HG02981 (cell line): ENCODE results near the gene C3AR1.
"Not testable (repeated sequence)": the region's sequence is repeated elsewhere in the genome, so short reads cannot be mapped to it uniquely, and the experiment has no call there.

Source experiments
- ATAC-seq: cut with Tn5 transposase; IDR thresholded peaks from one replicate; pipeline ENCODE4 v1.9.1; 2021; ENCODE audit warnings: mild to moderate bottlenecking, moderate library complexity; ENCODE audit not compliant: unreplicated experiment

Gene C3AR1

DNA sequence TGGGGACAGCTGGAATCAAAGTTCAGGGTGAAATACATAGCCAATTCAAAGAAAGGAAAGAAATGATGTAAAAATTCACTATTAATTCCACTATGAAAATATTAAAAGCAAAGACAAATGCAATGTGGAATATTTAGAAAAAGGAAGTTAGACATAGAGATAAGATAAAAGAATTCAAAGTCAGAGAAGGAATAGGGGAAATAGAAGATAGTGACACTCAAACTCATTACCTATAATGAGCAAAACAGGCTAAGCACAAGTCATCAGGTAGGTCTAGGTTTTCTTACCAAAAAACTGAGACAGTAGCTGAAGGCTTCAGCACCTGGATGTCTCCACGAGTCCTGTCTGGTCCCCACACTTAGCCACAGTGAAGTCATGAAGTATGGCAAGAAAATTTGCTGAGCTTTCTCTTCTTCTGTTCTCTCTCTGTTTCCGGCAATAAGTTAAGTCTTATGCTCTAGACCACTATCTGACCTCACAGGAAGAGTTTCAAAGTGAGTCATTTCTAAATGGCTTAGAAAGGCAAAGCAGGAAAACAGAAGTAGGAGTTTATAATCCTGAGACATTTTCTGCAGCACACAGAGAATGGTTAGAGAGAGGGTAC lies at the start of gene C3AR1:
Gene C3AR1, minus strand, starts transcription at position 369 of the 604 bp plus-strand sequence. CDS start 6,174 bp downstream, outside the sequence.
- peak; percentile 70 for ATAC-seq

DNA sequence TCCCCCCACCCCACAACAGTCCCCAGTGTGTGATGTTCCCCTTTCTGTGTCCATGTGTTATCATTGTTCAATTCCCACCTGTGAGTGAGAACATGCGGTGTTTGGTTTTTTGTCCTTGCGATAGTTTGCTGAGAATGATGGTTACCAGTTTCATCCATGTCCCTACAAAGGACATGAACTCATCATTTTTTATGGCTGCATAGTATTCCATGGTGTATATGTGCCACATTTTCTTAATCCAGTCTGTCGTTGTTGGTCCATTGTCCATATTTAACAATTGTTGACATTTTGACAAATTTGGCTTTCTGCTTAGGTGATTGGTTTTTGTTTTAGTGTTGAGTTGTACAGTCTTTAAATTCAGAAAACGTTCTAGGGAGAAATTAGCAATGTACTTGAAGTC lies 47.0 kb upstream of the C3AR1 start:
- not testable (repeated sequence) for ATAC-seq

DNA sequence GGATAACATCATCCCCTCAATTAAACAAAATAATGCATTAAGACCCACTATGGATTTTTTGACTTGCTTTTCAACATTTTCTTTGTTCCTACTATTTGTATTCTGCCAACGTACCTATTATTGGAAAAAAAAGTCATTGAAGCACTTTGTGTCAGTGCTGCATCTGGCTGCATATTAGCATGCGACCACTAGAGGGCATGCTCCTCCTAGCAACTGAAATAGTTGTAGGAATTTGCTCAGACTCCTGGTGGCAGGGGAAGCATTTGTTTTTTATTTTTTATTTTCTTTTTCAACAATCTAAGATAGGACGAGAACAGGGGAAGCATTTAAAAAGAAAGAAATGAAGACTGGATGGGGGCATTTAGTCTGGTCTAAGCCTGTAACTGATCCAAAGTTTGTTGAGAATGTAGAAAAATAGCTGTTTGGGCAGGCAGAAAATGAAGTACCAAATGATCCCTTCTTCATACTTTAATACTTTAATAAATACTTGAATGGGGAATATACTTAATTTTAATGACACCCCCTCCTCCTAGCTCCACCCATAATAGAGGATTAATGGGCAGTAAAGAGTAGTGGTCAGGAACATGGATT lies 42.7 kb upstream of the C3AR1 start:
- no peak for ATAC-seq

DNA sequence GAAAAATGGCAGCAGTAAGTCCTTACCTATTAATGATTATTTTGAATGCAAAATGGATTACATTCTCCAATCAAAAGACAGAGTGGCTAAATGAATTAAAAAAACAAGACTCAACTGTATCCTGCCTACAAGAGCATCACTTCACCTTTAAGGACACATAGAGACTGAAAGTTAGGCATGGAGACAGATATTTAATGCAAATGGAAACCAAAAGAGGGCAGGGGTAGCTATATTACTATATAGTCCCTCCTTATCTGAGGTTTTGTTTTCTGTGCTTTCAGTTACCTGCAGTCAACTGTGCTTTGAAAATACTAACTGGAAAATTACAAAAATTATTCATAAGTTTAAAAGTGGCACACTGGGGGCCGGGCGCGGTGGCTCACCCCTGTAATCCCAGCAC lies 33.1 kb upstream of the C3AR1 start:
- ATAC-seq: no peak

DNA sequence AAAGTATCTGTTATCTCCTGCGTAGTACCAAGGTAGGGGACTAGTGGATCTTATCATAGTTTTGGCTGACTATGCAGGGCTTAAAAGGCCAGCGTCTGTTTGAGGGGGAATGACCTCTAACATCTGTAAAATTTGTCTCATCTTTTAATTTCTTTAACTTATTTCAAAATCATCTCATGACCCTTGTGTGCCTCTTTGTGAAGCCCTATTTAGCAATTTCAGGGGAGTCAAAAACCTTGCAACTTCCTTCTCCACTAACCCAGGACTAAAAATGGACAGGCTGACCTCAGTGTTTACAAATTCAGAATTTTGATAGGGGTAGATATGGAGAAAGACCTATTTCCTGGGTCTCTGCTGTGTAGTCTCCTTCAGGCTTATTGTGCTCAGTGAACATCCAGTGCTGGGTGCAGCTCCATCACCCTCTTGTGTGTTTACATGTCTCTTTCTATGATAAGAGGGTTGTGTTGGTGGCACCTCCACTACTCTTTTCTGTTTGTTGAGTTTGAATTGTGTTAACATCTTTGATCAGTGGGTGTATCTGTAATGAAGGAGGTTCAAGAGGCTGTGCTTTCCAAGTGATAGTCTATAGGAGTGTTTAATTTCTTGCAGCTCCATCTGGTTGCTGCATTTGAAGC lies 30.2 kb upstream of the C3AR1 start:
- ATAC-seq: no peak

GRCh38 chr12:8093291-8093690 lies 27.1 kb upstream of the C3AR1 start:
- ATAC-seq: no peak

- ATAC-seq: no peak
Measured at GRCh38 chr12:8089716-8090115, 23.6 kb upstream of the C3AR1 start.

DNA sequence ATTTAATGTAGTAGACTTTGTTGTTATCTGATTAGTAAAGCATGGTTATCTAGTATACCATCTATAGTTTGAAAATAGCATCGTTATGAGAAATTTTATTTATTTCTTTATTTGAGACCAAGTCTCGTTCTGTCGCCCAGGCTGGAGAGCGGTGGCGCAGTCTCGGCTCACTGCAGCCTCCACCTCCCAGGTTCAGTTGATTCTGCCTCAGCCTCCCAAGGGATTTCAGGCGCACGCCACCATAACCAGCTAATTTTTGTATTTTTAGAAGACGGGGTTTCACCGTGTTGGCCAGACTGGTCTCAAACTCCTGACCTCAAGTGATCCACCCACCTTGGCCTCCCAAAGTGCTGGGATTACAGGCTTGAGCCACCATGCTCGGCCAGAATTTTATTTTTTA lies 23.1 kb upstream of the C3AR1 start:
- not testable (repeated sequence) for ATAC-seq

DNA sequence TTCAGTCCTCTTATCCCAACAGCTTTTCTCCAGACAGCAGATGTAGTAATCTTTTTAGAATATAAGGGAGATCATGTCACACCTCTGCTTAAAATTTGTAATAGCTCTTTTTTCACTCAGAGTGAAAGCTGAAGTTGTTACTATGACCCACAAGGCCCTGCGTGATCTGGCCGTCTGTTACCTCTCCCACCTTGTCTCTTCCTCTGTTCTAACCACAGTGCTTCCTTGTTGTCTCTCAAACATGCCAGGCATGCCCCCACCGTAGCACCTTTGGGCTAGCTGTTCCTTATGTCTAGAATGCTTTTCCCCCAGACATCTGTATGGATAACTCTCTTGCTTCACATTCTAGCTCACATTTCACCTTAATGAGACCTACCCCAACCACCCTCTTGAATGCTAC lies 22.4 kb upstream of the C3AR1 start:
- peak; percentile 64 for ATAC-seq

- no peak for ATAC-seq
Measured at GRCh38 chr12:8087666-8088065, 21.5 kb upstream of the C3AR1 start.

DNA sequence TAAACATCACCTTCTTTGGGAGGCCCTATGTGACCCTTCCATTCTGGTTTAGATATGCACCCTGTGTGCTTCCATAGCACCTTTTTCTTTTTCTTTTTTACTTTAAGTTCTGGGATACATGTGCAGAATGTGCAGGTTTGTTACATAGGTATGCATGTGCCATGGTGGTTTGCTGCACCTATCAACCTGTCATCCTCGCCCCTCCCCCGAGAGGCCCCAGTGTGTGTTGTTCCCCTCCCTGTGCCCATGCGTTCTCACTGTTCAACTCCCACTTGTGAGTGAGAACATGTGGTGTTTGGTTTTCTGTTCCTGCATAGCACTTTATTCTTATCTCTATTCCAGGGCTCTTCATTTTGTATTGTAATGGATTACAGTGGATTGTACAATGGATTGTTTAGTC lies 18.2 kb upstream of the C3AR1 start:
- not testable (repeated sequence) for ATAC-seq

- ATAC-seq: no peak
Measured at GRCh38 chr12:8082808-8083100, 16.6 kb upstream of the C3AR1 start.

DNA sequence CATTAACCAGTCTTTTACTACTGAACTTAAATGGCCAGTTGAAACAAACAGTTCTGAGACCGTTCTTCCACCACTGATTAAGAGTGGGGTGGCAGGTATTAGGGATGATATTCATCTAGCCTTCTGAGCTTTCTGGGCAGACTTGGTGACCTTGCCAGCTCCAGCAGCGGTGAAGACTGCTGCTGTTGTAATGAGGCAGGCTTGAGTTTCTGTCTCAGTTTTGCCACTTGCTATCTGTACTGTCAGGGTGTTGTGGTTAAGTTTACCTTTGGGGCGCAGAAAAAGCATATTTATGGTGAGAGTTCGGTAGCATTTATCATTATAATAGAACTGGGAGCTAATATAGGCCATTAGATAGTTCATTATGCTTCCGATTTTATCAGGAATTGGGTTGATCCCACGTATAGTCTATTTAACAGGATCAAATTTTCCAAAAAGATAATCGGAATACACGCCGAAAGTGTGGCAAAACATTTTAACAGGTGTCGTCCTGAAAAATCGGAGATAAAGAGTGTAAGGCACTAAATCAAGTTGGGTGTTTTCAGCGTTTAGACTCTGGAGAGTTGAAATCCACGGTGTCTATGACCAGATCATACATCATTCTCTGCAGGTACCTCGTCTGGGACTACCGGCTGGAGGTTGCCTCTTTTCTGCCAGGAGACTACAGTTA lies 15.2 kb upstream of the C3AR1 start:
- ATAC-seq: no peak

DNA sequence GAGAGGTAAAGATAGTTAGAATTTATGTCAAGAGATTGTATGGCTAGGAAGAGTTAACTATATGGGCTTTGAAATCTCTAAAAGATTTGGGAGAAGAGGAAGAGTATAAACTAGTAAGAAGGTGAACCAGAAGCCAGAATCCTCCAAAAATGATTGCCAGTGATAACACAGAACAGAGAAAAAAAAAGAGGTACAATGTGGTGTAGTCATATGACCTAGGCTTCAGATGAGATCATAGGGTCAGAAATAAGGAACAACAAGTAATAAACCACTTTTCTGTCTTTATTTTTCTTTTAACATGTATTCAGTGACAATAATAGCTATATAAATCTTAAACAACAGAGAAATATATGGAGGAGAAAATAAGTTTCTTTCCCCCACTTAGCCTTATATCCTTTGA lies 14.0 kb upstream of the C3AR1 start:
- no peak for ATAC-seq

GRCh38 chr12:8078916-8079315 lies 12.8 kb upstream of the C3AR1 start:
- no peak for ATAC-seq

DNA sequence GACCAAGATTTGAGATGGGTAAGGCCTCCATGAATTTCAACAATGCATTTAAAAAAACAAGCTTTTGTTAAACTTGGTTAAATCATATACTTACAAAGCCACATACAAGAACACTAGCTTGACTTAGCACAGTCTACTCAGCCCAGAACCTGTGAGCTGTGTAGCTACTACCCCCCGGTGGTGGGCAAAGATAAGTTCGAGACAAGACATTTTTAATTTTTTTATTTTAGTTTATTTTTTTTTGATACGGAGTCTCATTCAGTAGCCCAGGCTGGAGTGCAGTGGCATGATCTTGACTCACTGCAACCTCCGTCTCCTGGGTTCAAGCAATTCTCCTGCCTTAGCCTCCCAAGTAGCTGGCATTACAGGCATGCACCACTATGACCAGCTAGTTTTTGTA lies 12.2 kb upstream of the C3AR1 start:
- no peak for ATAC-seq

GRCh38 chr12:8077207-8077606 lies 11.0 kb upstream of the C3AR1 start:
- no peak for ATAC-seq

- ATAC-seq: no peak
Measured at GRCh38 chr12:8076366-8076765, 10.2 kb upstream of the C3AR1 start.

DNA sequence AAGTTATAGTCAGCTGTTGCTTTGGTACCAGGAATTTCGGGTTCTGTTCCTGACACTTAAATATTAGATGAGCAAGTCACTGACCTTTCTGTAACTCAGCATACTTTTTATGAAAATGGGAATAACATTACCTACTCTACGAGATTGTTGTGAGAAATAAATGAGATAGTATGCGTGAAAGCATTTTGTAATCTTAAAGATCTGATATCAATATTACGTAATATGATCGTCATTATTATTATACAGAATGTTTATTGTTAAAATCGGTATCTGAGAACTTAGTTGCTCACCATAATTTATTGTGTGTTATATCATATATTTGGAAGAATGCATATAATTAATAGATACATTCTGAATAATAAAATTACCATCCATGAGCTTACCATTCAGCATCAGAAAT lies 9.8 kb upstream of the C3AR1 start:
- no peak for ATAC-seq

DNA sequence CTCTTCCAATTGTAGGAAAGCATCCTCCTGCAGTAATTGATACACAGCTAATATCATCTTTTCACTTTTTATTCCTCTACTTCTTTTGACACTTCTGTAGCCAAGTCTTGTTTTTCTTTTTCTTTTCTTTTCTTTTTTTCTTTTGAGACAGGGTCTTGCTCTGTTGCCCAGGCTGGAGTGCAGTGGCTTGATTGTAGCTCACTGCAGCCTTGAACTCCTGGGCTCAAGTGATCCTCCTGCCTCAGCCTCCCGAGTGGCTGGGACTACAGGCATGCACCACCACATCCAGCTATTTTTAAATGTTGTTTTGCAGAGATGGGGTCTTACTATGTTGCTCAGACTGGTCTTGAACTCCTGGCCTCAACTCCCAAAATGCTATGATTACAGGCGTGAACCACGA lies 5.7 kb upstream of the C3AR1 start:
- ATAC-seq: not testable (repeated sequence)

DNA sequence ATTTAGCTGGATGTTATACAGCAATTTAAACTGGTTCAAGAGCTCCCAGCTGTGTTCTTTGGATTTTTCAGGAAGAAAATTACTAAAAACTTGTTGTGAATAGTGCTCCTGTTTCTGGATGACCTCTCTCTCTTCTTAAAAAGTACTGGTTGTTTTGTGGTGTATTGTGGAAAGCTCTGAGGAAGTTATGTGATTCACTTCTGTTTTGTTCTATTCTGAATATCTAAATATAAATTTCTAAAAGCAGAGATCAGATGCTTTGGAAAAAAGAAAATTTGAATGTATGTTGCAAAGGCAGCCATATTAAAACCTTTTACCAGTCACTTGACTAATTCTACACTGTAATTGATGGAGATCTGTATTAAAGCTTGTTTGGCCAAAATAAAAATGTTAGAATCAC lies 3.4 kb upstream of the C3AR1 start:
- ATAC-seq: no peak

DNA sequence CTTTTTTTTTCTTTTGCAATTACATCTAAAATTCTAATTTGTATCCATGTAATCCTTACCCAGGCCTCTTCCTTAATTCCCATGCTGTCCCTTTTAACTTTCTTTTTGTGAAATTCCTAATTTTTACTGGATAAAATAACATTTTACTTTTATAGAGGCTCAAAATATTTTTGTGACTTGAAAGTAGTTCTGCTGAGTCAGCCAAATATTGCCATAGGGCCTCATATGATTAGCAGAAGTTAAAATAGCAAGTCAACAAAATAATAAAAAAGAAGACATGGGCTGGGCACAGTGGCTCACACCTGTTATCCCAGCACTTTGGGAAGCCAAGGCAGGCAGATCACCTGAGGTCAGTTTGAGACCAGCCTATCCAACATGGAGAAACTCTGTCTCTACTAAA lies 2.0 kb downstream of the C3AR1 start:
- ATAC-seq: no peak
